Small intestine (tissue), 7 donors: ENCODE measurements around the gene PTGDR2. TPM values are rescaled to one million over a fixed set of nuclear protein-coding genes. Genes with fewer than 3 reads are reported as not detected.
A peak's percentile ranks its signal among the peaks of the same experiment; 100 is the strongest.

Experiments used
- DNase-seq, 2 donors: peaks; one replicate each; pipeline versions ENCODE4 v3.0.0 to v3.0.0-alpha.2; 2013
- FAIRE-seq: peaks from 2 replicates; lab custom pipeline; 2012; peaks lifted over from hg19 to GRCh38; lab: Jason Lieb, UNC
- H3K27ac ChIP-seq, 3 donors: one replicate each; pipeline ENCODE4 v1.5.1; 2013; ENCODE audit warnings: low read length in 2 of 3, mild to moderate bottlenecking in 2 of 3, control low read depth in 1 of 3, inconsistent platforms in 1 of 3, low read depth in 1 of 3, moderate library complexity in 1 of 3
- H3K27me3 ChIP-seq, 3 donors: one replicate each; pipeline ENCODE4 v1.6.1; 2013; ENCODE audit warnings: low read length in 3 of 3, inconsistent platforms in 1 of 3; ENCODE audit not compliant: control insufficient read depth in 3 of 3, insufficient read depth in 3 of 3
- H3K36me3 ChIP-seq, 3 donors: one replicate each; pipeline ENCODE4 v1.6.1; 2013; ENCODE audit warnings: low read length in 3 of 3, inconsistent platforms in 1 of 3, low read depth in 1 of 3, mild to moderate bottlenecking in 1 of 3, moderate library complexity in 1 of 3; ENCODE audit not compliant: control insufficient read depth in 3 of 3, insufficient read depth in 2 of 3
- H3K4me1 ChIP-seq, 3 donors: one replicate each; pipeline ENCODE4 v1.6.1; 2013; ENCODE audit warnings: low read length in 2 of 3, inconsistent platforms in 1 of 3, low read depth in 1 of 3, mild to moderate bottlenecking in 1 of 3, moderate library complexity in 1 of 3; ENCODE audit not compliant: control insufficient read depth in 3 of 3, insufficient read depth in 2 of 3
- H3K4me3 ChIP-seq, 3 donors: one replicate each; pipeline ENCODE4 v1.5.1; 2013; ENCODE audit warnings: low read length in 3 of 3, control low read depth in 1 of 3, inconsistent platforms in 1 of 3, low read depth in 1 of 3, mild to moderate bottlenecking in 1 of 3, moderate library complexity in 1 of 3
- H3K9me3 ChIP-seq, 2 donors: one replicate each; pipeline ENCODE4 v1.6.1; 2013; ENCODE audit warnings: low read depth in 1 of 2, low read length in 1 of 2; ENCODE audit not compliant: control insufficient read depth in 2 of 2, insufficient read depth in 1 of 2
- WGBS, 3 donors: extraction: QIAGEN DNeasy Blood & Tissue Kit; methylation state at CpG; one replicate each; pipeline ENCODE4 v1.1.7; 2013; 5-methylcytosine and 5-hydroxymethylcytosine counted together
- polyA plus RNA-seq, 4 donors: library from polyadenylated mRNA; stranded (reverse) in 3 of 4; unstranded in 1 of 4; fragments of 200-250 nt in 3 of 4; fragments of 120-200 nt in 1 of 4; gene quantifications; one replicate each; pipeline versions ENCODE4 v1.2.1 to v1.2.3, GENCODE V29; 2013
- donor health status: healthy with polysubstance abuse.
- donor health status: control.
- donor health status: control.
- donor health status: Bipolar disorder and iron deficiency.
- donor health status: healthy.

Gene PTGDR2
- polyA plus RNA-seq, 4 donors = 0.45 to 4.5 (median 3.4) TPM

DNA sequence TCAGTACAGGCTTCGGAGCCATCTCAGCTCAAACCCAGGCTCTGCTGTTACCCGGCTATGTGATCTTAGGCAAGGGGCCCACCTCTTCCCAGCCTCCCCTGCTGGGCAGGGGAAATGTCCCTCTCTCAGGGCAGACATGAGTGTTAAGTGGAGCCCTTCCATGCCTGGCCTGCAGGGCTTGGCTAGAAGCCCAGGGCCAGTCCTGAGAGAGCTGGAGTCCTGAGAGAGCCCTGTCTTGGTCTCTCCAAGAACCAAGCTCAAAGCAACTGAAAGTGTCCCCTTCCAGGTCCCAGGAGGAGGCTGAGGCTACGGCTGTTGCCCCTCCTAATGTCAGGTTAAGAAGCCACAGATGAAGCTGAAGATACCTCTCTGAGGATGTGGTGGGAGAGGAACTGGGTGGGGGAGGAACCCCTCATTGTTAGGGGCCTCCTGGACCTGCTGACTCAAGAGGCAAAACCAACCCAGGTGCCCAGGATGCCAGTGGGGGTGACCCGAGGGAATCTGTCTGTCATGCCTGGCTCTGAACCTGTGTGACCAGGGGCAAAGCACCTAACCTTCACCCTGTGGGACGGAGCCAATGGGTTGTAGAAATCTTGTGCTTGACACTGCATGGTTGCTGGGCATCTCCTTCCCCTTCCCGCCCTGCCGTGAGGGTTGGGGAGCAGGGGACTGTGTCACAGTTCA, 15.8 kb upstream of the PTGDR2 start:
- Histone ChIP-seq H3K4me1 (peaks cover 0 to 22% (median 0%) of the 10 kb centered on the region in 3 donors), H3K9me3 (no peaks in the 10 kb centered on the region), H3K36me3 (peaks cover 0 to 10% (median 0%) of the 10 kb centered on the region in 3 donors), H3K27me3 (no peaks in the 10 kb centered on the region), H3K4me3 (no peak overlapping the region), H3K27ac (peak overlapping the region in 1 of 3 donors; percentile 46)
- DNase-seq (no peak), FAIRE-seq (no peak)
- 68 to 81% (median 74%) methylated on average over 7 of the region's 7 CpGs for WGBS, 3 donors

DNA sequence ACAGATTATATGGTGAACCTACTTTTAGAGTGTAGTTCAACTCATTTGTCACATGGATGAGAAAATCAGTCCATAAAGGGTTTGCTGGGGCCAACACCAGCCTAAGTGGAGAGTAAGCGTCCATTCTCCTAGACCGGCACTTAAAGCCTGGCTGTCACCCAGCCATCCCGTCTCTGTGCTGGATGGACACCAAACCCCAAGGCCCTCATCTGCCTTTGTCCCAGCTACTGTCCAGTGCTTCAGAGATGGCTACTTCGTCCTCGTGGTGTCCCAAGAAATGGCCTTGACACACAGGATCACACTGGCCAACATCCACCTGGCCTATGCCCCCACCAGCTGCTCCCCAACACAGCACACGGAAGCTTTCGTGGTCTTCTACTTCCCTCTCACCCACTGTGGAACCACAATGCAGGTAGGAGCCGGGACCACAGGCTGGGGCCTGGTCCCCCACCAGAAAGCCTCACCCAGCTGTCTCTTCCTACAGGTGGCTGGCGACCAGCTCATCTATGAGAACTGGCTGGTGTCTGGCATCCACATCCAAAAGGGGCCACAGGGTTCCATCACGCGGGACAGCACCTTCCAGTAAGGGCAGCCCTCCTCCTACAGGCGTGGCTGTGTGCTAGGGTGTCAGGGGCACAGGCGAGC, 15.1 kb upstream of the PTGDR2 start:
- Histone ChIP-seq H3K4me1 (peaks cover 0 to 18% (median 0%) of the 10 kb centered on the region in 3 donors), H3K27me3 (no peaks in the 10 kb centered on the region), H3K36me3 (peaks cover 0 to 10% (median 0%) of the 10 kb centered on the region in 3 donors), H3K27ac (peak overlapping the region in 1 of 3 donors; percentile 46), H3K4me3 (no peak overlapping the region), H3K9me3 (no peaks in the 10 kb centered on the region)
- FAIRE-seq (no peak), DNase-seq (no peak)
- WGBS, 3 donors = 72 to 84% (median 74%) methylated on average over 13 of the region's 13 CpGs

DNA sequence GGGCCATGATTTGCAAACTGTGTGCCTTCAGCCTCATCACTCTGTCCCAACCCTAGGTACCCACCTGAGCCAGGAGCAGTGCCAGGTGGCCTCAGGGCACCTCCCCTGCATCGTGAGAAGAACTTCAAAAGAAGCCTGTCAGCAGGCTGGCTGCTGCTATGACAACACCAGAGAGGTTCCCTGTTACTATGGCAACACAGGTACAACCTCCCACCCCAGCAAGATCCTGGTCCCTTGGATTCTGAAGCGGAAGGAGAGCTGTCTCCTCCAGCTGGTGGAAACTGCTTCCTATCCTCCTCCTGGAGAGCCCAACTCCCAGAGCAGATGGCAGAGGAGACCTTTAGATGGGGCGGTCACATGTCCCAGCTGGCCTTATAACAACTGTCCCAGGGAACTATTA, 14.5 kb upstream of the PTGDR2 start:
- 57 to 62% (median 60%) methylated on average over 3 of the region's 3 CpGs for WGBS, 3 donors
- Histone ChIP-seq H3K27me3 (no peaks in the 10 kb centered on the region), H3K4me3 (no peak overlapping the region), H3K9me3 (no peaks in the 10 kb centered on the region), H3K27ac (no peak overlapping the region), H3K4me1 (peaks cover 0 to 12% (median 0%) of the 10 kb centered on the region in 3 donors), H3K36me3 (peaks cover 0 to 8% (median 0%) of the 10 kb centered on the region in 3 donors)
- peak in 1 of 2 donors; percentile 35 for DNase-seq
- FAIRE-seq = no peak

DNA sequence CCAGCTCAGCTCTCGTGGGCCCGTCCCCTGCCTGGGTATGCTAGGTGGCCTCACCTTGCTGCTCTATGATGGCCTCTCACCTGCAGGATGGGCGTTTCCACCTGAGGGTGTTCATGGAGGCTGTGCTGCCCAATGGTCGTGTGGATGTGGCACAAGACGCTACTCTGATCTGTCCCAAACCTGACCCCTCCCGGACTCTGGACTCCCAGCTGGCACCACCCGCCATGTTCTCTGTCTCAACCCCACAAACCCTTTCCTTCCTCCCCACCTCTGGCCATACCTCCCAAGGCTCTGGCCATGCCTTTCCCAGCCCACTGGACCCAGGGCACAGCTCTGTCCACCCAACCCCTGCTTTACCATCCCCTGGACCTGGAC, 13.7 kb upstream of the PTGDR2 start:
- Histone ChIP-seq H3K4me3 (no peak overlapping the region), H3K27me3 (no peaks in the 10 kb centered on the region), H3K9me3 (no peaks in the 10 kb centered on the region), H3K4me1 (peaks cover 0 to 9% (median 0%) of the 10 kb centered on the region in 3 donors), H3K27ac (no peak overlapping the region), H3K36me3 (peaks cover 0 to 2% (median 0%) of the 10 kb centered on the region in 3 donors)
- WGBS, 3 donors = 82 to 95% (median 89%) methylated on average over 6 to 7 of the region's 7 CpGs
- FAIRE-seq (no peak), DNase-seq (no peak)

DNA sequence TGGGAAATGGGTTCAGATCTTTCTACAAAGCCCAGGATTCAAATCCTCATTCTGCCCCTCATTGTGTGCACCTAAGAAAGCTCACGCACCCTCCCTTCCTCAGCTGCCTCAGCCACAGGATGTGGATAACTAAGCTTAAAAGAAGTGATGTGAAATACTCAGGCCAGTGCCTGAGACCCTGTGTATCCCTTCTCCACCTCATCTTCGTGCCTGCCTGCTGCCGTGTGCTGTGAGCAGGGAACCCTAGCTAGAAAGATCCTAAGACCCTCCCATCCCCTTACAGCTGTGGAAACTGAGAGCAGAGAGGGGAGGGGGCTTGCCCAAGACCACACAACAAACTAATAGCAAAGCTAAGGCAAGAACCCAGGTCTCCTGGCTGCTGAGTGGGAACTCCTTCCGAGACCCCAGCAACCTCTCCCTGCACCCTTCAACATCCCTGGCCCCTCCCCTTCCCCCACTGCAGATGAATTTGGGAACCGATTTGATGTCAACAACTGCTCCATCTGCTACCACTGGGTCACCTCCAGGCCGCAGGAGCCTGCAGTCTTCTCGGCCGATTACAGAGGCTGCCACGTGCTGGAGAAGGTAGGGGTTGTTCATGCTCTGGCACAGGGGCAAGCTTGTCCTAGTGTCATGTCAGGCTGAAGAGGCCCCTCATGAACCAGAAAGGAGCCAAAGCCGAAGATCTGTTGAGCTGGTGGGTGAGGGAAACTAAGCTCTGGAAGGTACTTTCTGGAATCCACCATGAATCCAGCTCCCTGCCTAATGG, 13.1 kb upstream of the PTGDR2 start:
- H3K4me3 ChIP-seq = no peak overlapping the region
- no peaks in the 10 kb centered on the region for H3K9me3 ChIP-seq
- H3K27ac ChIP-seq = no peak overlapping the region
- no peaks in the 10 kb centered on the region for H3K36me3 ChIP-seq
- WGBS, 3 donors = 80 to 87% (median 82%) methylated on average over 10 of the region's 10 CpGs
- no peak for DNase-seq
- FAIRE-seq = no peak
- peaks cover 0 to 9% (median 0%) of the 10 kb centered on the region in 3 donors for H3K4me1 ChIP-seq
- no peaks in the 10 kb centered on the region for H3K27me3 ChIP-seq

DNA sequence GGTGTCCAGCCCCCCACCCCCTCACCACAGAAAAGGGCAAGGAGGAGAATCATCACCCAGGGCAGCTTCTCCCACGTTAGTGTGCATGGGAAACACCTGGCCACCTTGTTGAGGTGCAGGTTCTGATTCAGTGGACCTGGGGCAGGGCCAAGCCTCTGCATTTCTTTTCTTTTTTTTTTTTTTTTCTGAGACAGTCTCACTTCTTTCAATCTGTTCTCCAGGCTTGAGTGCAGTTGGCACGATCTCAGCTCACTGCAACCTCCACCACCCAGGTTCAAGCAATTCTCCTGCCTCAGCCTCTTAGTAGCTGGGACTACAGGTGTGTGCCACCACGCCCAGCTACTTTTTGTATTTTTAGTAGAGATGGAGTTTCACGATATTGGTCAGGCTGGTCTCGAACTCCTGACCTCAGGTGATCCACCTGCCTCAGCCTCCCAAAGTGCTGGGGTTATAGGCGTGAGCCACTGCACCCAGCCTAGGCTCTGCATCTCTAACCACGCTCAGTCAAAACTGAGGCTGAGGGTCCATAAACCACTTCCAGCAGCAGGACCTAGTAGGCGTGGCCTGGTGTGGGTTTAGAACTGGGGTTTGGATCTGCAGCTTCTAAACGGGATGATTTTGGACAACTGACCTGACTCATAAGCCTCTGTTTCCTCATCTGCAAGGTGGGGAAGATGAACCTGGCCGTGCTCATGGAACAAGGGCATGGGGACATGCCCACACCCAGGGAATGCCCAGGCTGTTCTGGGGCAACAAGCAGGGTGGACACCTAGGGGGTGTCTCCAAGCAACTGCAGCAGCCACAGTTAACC, 12.3 kb upstream of the PTGDR2 start:
- 65 to 73% (median 66%) methylated on average over 10 of the region's 10 CpGs for WGBS, 3 donors
- DNase-seq = no peak

DNA sequence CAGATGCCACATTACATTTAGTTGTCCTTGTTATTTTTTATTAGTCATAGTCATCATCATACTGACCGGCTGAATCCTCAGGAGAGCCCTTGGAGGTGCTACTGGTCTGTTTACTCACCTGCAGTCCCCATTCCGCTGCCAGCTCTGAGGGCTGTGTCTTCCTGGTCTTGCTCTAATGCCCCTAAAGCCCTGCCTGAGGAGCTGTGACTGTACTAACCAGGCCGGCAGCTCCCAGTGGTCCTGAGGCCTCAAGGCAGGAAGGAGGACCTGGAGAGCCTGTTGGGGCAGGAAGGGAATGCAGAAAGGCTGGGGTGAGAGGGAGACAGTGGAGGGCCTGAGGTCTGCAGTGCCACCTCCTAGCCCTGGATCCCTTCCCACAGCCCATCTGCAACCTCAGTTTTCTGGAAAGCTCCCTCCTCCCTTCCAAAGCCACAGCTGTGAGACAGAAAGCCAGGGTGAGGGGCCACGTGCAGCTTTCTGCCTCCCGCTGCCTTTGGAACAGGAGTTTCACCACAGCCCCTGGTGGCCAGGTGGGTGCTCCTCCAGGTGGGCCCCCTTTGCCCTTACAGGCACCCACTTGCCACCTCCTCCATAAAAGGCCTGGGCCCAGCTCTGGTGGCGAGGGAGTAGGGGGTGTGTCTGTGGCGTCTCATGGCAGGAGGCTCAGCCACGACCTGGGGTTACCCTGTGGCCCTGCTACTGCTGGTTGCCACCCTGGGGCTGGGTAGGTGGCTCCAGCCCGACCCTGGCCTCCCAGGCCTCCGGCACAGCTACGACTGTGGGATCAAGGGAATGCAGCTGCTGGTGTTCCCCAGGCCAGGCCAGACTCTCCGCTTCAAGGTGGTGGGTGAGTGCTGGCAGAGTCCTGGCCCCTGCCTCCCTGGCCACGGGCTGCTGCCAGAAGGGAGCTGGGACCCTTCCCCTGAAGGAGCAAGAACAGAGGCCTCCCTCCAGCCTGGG, 11.4 kb upstream of the PTGDR2 start, which contains the start of gene ZP1:
Gene ZP1 (plus strand): TSS at position 632 of the 960 bp plus-strand sequence. CDS start 20 bp downstream, at position 652.
- H3K9me3 ChIP-seq = no peaks in the 10 kb centered on the region

More for the DNA sequence above, 12.3 kb upstream of the PTGDR2 start:
- H3K9me3 ChIP-seq = no peaks in the 10 kb centered on the region
- no peak overlapping the region for H3K27ac ChIP-seq
- no peaks in the 10 kb centered on the region for H3K36me3 ChIP-seq
- no peak for FAIRE-seq
- no peak overlapping the region for H3K4me3 ChIP-seq
- H3K4me1 ChIP-seq = peaks cover 0 to 1% (median 0%) of the 10 kb centered on the region in 3 donors
- no peaks in the 10 kb centered on the region for H3K27me3 ChIP-seq

More for the DNA sequence above, 11.4 kb upstream of the PTGDR2 start, which contains the start of gene ZP1:
- no peaks in the 10 kb centered on the region for H3K36me3 ChIP-seq
- 76 to 79% (median 76%) methylated on average over 13 of the region's 13 CpGs for WGBS, 3 donors
- H3K27me3 ChIP-seq = no peaks in the 10 kb centered on the region
- H3K4me3 ChIP-seq = no peak within 1 kb of the TSS
- H3K4me1 ChIP-seq = no peaks in the 10 kb centered on the region
- FAIRE-seq (no peak), DNase-seq (no peak)
- H3K27ac ChIP-seq = no peak within 1 kb of the TSS
